ENCODE measurements around the gene MAP2K5.

Gene MAP2K5

DNA sequence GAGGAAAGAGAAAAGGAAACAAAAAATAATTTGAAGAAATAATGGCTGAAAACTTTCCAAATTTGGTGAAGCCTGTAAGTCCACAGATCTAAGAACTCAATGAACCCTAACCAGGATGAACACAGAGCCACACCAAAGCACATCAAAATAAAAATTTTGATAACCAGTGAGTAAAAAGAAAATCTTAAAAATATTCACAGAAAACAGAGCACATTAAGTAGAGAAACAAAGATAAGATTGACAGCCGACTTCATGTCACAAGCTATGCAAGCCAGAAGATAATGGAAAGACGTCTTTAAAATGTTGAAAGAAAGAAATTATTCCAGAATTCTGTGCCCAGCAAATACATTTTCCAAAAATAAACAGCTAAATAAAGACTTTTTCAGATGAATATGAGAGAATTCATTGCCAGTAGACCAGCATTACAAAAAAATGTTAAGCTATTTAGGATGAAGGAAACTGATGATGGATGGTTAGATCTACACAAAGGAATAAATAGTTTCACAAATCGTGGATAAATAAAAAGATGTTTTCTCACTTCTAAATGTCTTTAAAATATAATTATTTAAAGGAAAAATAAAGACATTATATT lies 142.6 kb downstream of the MAP2K5 start:
- TF ChIP-seq, protein P1, sequence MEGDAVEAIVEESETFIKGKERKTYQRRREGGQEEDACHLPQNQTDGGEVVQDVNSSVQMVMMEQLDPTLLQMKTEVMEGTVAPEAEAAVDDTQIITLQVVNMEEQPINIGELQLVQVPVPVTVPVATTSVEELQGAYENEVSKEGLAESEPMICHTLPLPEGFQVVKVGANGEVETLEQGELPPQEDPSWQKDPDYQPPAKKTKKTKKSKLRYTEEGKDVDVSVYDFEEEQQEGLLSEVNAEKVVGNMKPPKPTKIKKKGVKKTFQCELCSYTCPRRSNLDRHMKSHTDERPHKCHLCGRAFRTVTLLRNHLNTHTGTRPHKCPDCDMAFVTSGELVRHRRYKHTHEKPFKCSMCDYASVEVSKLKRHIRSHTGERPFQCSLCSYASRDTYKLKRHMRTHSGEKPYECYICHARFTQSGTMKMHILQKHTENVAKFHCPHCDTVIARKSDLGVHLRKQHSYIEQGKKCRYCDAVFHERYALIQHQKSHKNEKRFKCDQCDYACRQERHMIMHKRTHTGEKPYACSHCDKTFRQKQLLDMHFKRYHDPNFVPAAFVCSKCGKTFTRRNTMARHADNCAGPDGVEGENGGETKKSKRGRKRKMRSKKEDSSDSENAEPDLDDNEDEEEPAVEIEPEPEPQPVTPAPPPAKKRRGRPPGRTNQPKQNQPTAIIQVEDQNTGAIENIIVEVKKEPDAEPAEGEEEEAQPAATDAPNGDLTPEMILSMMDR (IDR thresholded peaks at IDR 0.05; ENCODE audit: low read depth, low read length) = no peak

DNA sequence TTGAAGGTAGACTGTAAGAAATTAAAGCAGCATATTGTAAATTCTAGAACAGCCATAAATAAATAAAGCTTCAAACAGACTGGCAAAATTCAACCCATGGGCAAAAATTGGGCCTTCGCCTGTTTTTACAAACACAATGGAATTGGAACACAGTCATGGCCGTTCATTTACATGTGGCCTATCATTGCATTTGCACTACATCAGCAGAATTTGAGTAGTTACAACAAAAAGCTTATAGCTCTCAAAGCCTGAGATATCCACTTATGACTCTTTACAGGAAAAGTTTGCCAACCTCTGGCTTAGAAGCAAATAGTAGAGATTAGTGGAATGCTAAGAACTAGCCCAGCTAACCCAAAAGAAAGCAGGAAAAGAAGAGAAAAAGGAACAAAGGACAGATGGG lies 143.2 kb downstream of the MAP2K5 start:
- no peak overlapping the region for H3K4me3 ChIP-seq (ENCODE audit: low read depth, low read length)
- TF ChIP-seq, protein P1 (IDR thresholded peaks at IDR 0.05; ENCODE audit: low read depth, low read length) = no peak

More for the DNA sequence above, 142.6 kb downstream of the MAP2K5 start:
- H3K4me3 ChIP-seq (ENCODE audit: low read depth, low read length) = no peak overlapping the region

DNA sequence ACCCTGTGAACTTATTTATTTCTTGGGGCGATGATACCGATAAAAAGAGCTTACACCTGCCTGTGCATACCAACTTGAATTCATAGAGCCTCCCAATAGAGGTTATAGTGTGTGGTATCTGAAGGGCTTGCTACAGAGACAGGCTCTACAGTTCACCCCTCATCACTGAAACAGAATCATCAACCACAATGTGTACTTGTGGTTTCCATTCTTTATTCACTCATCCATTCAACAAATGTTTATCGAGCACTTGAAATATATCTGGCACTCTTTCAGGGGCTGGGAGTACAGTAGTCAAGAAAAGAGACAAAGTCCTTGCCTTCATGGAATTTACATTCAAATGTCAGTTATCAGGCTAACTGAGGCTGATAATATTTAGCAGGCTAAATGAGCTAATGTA lies 148.4 kb downstream of the MAP2K5 start:
- TF ChIP-seq, protein P1 (IDR thresholded peaks at IDR 0.05; ENCODE audit: low read depth, low read length) = no peak

DNA sequence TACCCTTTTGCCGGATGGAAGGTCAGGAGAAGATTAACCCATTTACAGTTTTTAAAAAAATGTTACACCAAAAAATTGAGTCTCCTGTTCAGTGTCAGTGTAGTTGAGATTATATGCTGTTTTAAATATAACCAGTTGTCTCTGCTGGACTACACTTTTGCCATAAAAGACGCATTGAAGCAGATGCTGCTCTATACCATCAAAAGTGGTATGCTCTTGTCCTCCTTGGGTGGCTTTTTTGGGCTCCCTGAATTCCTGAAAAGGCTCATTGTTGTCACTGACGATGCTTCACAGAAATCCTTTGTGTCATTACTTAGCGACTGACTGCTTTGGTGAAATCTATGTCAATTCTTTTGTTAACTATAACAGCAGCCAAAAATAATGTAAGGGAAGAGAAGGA lies 148.9 kb downstream of the MAP2K5 start:
- TF ChIP-seq, protein P1 (IDR thresholded peaks at IDR 0.05; ENCODE audit: low read depth, low read length) = no peak
- no peak overlapping the region for H3K4me3 ChIP-seq (ENCODE audit: low read depth, low read length)

More for the DNA sequence above, 148.4 kb downstream of the MAP2K5 start:
- H3K4me3 ChIP-seq (ENCODE audit: low read depth, low read length) = no peak overlapping the region

DNA sequence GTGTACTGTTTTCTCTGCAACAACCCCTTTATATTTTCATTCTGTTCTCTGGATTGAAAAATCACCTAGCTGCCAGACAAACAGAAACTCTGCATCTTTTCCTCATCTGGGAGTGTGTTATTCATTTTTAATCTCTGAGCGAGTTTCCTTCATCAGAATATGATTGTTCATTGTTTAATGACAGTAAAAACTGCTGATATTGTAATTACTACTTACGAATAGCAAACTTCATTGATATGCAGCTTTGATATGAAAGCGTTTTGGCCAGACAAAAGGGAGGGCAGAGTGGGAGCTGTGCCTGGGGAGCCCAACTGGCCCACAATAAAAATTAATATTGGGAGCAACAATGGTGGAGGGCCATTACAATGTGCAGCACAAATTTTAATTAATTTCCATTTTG lies 150.1 kb downstream of the MAP2K5 start:
- TF ChIP-seq, protein P1 (IDR thresholded peaks at IDR 0.05; ENCODE audit: low read depth, low read length) = no peak
- no peak overlapping the region for H3K4me3 ChIP-seq (ENCODE audit: low read depth, low read length)

DNA sequence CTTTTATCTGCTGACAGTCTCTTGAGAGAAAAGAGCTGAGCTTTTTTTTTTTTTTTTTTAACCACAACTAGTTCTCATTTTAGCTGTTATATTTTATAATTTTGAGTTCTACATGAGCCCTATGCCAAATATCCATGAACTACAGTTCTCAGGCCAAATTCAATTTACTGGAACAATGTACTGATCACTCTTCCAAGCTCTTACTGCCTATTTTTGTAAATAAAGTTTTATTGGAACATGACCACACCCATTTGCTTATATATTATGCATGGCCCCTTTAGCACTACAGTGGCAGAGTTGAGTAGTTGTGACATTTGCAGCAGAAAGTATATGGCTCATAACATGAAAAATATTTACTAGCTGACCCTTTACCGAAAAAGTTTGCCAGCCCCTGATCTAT lies 153.6 kb downstream of the MAP2K5 start:
- no peak overlapping the region for H3K4me3 ChIP-seq (ENCODE audit: low read depth, low read length)
- TF ChIP-seq, protein P1 (IDR thresholded peaks at IDR 0.05; ENCODE audit: low read depth, low read length) = no peak

DNA sequence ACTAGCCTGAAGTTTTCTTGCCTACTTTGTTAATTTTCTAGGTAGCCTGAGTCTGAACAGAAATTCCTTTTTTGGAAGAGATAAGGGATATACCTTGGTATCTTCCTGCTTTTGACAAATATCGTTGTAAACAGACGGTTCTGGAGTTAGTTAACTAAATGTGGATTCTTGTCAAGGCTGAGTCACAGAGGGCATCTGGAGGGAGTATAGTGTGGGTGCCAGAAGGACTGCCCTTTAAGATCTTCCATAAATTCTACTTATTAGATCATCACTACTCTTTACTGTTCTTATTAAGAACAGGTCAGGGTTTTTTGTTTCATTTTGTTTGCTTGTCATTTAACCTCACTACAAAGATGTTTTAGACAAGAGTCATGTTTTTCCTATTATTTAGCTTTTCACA lies 157.5 kb downstream of the MAP2K5 start:
- H3K4me3 ChIP-seq (ENCODE audit: low read depth, low read length) = no peak overlapping the region
- TF ChIP-seq, protein P1 (IDR thresholded peaks at IDR 0.05; ENCODE audit: low read depth, low read length) = no peak

Measured in WI38 (cell line).